IPS-18c (cell line): ENCODE measurements around the gene PANK2.
A peak's percentile ranks its signal among the peaks of the same experiment; 100 is the strongest.
"Not testable (repeated sequence)": the region's sequence is repeated elsewhere in the genome, so short reads cannot be mapped to it uniquely, and the experiment has no call there.

Experiments used
- H3K4me3 ChIP-seq: 2 replicates; pipeline ENCODE4 v1.7.0; 2013; ENCODE audit warnings: low read depth, mild to moderate bottlenecking, low read length, moderate library complexity; ENCODE audit not compliant: insufficient read depth
- H3K9me3 ChIP-seq: one replicate; pipeline ENCODE4 v1.6.1; 2013; ENCODE audit warnings: mild to moderate bottlenecking, low read length, moderate library complexity; ENCODE audit not compliant: control insufficient read depth, insufficient read depth

The PANK2 gene

DNA sequence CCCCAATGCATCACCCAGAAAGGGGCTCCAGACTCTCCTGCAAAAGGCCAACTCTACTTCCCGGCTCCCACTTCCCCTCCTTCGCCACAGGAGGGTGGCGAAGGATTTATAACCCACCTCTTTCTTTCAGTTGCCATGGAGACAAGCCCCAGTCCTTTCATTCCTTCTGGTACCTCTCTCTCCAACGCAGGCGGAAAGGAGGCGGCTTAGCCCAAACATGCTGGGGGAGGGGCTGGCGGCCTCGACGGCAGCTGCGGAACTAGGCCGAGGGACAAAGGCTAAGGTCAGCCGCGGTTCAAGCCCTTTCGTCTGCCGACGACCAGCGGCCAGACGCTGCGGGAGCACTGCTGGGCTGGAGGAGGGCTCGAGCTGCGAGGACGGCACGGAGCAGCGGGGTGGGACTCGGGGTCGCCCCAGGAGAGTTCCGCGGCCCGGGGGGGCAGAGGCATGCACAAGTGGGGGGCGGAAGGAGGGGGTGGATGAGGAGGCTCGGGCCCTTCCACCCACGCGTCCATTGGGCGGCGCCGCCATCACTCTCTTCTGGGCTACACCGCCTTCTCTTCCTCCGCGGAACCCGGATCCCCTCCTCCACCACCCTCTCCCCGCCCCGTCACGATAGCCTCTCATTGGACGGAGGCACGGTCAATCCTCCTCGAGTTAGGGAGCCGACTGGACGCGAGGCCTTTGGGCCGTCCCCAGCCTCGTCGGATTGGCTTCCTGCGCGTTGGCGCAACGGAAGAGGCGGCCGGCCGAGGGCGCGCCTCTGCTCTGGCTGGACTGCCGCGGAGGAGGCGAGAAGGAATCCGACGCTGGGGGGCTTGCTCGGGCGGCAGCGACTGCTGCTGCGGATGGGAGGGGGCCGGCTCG lies at the start of gene PANK2:
TSS of gene PANK2 (plus strand) at position 766 of the 867 bp plus-strand sequence.
- peak within 1 kb of the TSS; percentile 94 for H3K4me3 ChIP-seq

DNA sequence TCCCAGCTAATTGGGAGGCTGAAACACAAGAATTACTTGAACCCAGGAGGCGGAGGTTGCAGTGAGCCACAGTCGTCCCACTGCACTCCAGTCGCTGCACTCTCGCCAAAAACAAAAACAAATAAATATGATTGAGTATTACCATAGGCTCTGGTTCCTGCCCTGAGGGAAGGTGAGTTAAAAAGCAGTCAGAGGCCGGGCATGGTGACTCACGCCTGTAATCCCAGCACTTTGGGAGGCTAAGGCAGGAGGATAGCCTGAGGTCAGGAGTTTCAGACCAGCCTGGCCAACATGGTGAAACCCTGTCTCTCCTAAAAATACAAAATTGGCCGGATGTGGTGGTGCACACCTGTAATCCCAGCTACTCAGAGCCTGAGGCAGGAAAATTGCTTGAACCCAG lies 49.0 kb upstream of the PANK2 start:
- H3K4me3 ChIP-seq, H3K9me3 ChIP-seq: not testable (repeated sequence)

More for the DNA sequence above, at the start of gene PANK2:
- peaks cover 5% of the 10 kb centered on the region for H3K9me3 ChIP-seq

DNA sequence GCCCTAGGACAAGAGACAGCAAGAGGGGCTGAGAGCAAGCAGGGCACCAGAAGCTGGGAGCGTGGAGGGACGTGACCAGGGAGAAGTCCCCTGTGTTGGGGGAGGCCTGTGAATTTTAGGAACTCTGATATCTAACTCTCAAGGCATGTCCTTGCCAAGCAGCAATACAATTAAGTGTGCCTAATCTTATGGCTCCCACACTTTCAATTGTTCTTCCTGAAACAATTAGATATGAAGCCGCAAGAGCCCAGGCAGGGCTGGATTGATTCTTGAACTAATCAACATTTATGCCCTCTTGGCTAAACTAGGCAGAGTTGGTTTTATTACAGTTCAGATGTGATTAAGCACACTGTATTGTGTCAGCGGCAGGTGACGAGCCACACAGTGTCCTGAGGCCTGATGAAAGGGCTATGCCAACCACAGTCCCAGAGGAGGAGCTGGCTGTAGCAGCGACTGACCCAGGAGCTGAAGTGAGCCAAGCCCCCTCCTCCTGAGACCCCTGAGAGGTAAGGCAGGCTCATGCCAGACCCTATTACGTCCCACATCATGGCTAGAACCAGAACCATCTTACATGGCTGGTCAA lies 46.7 kb upstream of the PANK2 start:
- H3K4me3 ChIP-seq = no peak overlapping the region

DNA sequence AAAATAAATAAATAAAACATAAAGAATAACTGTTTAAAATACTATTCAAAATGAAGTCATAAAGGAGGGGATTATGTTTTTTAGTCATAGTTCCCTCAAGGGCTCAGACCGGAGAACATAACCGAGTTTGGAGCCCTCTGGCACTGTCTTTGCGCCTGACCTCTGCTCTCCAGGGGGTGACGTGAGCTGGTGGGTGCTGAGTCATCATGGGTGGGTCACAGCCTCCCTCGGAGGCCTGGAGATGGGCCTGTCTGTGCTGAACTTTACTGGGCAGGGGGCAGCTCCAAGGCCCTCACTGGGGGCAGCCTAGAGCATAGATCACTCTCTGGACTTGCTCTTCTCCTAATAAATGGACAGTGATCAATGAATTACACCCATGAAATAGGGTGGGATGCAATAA lies 45.7 kb upstream of the PANK2 start:
- no peak overlapping the region for H3K4me3 ChIP-seq

More for the DNA sequence above, 46.7 kb upstream of the PANK2 start:
- no peaks in the 10 kb centered on the region for H3K9me3 ChIP-seq

DNA sequence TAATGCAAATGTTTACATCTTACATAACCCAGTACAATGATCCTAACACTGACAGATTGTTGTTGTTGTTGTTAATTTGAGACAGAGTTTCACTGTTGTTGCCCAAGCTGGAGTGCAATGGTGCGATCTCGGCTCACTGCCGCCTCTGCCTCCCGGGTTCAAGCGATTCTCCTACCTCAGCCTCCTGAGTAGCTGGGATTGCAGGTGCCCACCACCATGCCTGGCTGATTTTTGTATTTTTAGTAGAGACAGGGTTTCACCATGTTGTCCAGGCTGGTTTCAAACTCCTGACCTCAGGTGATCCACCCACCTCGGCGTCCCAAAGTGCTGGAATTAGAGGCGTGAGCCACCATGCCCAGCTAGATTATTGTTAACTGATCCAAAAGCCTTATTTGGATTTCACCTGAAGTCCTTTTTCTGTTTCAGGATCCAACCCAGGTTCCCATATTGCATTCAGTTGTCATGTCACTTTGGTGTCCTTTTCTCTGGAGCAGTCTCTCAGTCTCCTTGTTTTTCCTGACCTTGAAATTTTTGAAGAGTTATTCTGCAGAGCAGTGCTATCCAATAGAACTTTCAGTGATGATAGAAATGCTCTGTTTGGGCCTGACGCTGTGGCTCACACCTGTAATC lies 45.1 kb upstream of the PANK2 start:
- H3K4me3 ChIP-seq, H3K9me3 ChIP-seq: not testable (repeated sequence)

More for the DNA sequence above, 45.7 kb upstream of the PANK2 start:
- H3K9me3 ChIP-seq = no peaks in the 10 kb centered on the region

DNA sequence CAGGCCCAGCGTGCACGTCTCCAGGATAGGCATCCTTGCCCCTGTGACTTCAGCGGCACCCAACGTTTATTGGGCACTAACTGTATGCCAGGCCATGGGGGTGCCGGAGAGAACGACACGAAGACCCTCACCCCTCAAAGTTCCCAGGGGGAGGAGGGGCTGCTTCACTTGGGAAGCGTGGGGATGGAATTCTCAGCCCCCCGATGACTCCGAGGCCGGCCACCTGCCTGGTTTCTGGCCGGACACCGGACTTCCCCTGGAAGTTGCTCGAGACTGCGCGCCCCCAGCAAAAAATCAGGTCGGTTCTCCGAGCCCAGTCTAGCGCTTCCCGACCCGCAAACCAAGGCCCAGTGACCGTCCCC lies 42.8 kb upstream of the PANK2 start:
- Histone ChIP-seq H3K4me3 (peak overlapping the region; percentile 97), H3K9me3 (no peaks in the 10 kb centered on the region)

DNA sequence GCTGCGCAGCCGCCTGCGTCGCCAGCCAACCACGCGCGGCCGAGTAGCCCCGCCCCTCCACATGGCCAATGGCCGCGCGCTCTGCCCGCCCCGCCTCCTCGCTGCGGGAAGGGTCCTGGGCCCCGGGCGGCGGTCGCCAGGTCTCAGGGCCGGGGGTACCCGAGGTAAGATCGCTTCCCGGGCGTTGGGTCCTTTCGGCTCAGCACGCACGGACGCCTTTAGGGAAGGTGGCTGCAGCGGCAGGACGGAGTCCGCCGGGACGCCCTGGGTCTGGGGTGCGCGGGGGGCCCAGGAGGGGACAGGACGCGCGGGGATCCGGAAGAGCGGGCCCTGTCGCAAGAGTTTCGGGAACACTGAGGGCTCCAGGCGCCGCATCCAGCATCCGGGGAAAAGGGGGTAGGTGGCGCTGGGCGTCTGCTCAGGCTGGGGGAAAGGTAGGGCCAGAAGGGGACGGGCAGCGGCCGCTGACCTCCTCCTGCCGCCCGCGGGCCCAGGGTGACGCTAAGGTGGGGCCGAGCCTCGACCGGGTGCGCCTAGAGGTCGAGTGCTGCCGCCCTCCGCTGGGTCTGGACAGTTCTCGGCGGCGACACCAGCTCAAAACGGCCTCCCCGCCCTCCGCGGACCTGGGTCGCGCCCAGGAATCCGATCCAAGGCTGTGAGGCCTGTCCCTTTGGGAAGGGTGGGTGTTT lies 42.3 kb upstream of the PANK2 start, which contains the start of gene MAVS:
TSS of gene MAVS (plus strand) at position 95 of the 689 bp plus-strand sequence. CDS start 7,791 bp downstream, outside the sequence.
- H3K4me3 ChIP-seq = peak within 1 kb of the TSS; percentile 97

DNA sequence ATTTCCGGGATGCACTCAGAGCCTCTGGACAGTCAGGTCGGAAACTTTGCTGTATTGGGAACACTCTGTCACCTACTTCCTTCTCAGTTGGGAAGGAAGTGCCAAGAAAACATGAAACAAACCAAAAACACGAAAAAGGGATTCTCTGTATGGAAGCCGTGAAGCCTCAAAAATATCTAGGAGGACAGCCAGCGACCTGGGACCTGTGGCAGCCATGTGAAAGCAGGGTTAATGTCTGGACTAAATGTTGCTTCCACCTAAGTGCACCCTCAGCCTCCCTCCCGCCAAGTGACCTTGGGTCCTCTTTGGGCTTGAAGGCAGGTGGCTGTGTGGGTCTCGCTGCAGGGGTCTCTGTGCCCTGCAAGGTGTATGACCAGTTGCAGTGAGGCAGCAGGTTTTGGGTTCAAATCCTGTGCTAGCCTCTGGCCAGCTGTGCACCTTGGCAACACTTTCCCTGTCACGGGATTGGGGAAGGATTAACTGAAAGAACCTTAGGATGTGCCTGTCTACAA lies 41.7 kb upstream of the PANK2 start:
- Histone ChIP-seq H3K9me3 (no peaks in the 10 kb centered on the region), H3K4me3 (peak overlapping the region; percentile 97)

More for the DNA sequence above, 42.3 kb upstream of the PANK2 start, which contains the start of gene MAVS:
- no peaks in the 10 kb centered on the region for H3K9me3 ChIP-seq

DNA sequence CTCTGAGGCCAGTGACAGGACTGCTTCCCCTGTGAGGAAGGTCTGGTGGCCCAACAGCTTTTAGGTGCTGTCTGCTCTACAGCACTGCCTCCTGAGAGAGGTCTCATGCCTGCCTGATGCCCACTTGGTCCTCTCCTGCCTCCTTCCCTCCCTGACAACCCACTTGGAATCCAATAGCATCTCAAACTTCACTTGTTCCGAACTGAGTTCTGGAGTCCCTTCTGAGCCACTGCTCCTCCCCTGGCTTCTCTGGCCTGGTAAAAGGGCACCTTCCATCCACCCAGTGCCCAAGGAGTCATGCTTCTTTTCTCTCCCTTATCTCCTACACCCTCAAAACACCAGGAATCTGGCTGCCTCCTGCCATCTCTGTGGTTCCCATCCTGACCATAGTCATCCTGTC lies 40.6 kb upstream of the PANK2 start:
- H3K4me3 ChIP-seq = no peak overlapping the region
- H3K9me3 ChIP-seq = no peaks in the 10 kb centered on the region

DNA sequence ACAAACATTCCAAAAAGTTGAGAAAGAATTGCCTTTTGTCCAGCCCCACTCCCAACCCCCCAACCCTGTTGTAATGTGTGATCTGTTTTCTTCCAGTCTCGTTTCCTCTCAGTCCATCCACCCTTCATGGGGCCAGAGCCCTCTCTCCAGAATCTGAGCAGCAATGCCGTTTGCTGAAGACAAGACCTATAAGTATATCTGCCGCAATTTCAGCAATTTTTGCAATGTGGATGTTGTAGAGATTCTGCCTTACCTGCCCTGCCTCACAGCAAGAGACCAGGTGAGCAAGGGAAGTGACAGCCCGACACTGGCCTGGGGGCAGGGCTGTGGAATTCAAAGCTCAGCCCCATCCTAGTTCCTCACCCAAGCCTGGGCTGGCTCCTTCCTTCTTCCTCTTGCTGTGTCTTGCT lies 34.7 kb upstream of the PANK2 start:
- no peaks in the 10 kb centered on the region for H3K9me3 ChIP-seq
- no peak overlapping the region for H3K4me3 ChIP-seq

DNA sequence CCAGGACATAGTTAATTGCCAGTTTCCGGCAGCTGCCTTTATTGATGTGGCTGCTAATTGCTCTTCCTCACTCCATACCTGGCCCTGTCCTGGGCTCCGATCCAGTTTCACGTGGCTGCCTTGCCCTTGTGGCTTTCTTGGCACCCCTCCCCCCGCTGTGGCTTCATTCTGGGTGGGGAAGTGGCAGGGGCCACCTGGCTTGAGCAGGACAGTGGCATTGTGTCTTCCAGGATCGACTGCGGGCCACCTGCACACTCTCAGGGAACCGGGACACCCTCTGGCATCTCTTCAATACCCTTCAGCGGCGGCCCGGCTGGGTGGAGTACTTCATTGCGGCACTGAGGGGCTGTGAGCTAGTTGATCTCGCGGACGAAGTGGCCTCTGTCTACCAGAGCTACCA lies 31.8 kb upstream of the PANK2 start:
- H3K4me3 ChIP-seq = no peak overlapping the region
- no peaks in the 10 kb centered on the region for H3K9me3 ChIP-seq

DNA sequence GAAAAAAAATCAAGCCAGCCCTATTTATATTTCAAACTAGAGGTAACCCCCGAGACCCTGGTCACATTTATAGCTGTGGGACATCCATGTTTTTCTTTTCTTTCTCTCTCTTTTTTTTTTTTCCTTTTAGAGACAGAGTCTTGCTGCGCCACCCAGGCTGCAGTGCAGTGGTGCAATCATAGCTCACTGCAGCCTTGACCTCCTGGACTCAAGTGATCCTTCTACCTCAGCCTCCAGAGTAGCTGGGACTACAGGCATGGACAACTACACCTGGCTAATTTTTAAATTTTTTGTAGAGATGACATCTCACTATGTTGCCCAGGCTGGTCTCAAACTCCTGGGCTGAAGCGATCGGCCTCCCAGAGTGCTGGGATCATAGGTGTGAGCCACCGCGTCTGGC lies 30.5 kb upstream of the PANK2 start:
- Histone ChIP-seq H3K9me3 (no peaks in the 10 kb centered on the region), H3K4me3 (no peak overlapping the region)

DNA sequence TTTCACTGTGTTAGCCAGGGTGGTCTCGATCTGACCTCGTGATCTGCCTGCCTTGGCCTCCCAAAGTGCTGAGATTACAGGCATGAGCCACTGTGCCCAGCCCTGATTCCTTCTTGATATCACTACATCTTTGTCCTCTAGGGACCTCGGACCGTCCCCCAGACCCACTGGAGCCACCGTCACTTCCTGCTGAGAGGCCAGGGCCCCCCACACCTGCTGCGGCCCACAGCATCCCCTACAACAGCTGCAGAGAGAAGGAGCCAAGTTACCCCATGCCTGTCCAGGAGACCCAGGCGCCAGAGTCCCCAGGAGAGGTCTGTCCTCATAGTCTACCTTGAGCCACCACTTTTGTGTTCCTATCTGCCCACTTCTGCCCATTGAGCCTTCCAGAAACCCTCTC lies 28.0 kb upstream of the PANK2 start:
- Histone ChIP-seq H3K4me3 (no peak overlapping the region), H3K9me3 (no peaks in the 10 kb centered on the region)

DNA sequence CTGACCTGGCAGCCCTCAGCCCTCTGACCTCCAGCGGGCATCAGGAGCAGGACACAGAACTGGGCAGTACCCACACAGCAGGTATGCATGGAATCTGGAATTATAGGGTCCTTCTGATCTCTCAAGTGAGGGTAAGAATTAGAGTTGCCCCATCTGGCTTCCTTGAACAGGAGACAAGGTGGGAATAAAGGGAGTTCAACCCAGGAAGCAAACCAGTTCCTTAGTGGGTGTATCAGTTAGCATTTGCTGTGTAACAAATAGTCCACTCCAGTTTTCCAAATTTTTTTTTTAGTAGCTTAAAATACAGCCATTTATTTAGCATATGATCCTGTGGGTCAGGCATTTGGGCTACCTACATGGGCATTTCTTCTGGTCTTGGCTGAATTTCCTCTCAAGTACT lies 26.9 kb upstream of the PANK2 start:
- Histone ChIP-seq H3K9me3 (no peaks in the 10 kb centered on the region), H3K4me3 (no peak overlapping the region)

DNA sequence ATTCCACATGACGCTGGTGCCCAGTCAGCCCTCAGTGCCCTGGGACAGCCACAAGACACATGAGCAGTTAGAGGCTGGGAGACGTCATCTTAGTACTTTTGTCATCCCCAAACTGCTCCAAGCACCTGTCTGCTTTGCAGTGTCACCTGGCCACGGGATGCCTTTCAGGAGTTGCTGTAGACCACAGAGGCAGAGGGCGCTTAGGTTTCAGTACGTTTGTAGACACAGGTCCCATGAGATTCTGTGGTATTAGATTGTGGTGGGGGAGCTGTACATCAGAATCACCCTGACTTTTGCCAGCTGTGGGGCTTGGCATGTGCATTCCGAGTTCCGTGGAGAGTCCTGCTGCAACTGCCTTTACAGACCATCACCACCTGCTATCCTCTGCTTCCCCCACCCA lies 25.9 kb upstream of the PANK2 start:
- Histone ChIP-seq H3K9me3 (no peaks in the 10 kb centered on the region), H3K4me3 (no peak overlapping the region)

DNA sequence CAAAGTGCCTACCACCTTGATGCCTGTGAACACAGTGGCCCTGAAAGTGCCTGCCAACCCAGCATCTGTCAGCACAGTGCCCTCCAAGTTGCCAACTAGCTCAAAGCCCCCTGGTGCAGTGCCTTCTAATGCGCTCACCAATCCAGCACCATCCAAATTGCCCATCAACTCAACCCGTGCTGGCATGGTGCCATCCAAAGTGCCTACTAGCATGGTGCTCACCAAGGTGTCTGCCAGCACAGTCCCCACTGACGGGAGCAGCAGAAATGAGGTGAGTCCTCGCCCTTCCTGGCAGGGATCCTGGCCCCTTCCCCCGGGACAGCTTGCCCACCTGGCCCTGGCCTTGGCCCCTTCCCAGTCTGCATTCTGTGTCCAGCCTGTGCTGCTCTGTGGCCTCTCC lies 24.7 kb upstream of the PANK2 start:
- H3K9me3 ChIP-seq = no peaks in the 10 kb centered on the region
- no peak overlapping the region for H3K4me3 ChIP-seq

DNA sequence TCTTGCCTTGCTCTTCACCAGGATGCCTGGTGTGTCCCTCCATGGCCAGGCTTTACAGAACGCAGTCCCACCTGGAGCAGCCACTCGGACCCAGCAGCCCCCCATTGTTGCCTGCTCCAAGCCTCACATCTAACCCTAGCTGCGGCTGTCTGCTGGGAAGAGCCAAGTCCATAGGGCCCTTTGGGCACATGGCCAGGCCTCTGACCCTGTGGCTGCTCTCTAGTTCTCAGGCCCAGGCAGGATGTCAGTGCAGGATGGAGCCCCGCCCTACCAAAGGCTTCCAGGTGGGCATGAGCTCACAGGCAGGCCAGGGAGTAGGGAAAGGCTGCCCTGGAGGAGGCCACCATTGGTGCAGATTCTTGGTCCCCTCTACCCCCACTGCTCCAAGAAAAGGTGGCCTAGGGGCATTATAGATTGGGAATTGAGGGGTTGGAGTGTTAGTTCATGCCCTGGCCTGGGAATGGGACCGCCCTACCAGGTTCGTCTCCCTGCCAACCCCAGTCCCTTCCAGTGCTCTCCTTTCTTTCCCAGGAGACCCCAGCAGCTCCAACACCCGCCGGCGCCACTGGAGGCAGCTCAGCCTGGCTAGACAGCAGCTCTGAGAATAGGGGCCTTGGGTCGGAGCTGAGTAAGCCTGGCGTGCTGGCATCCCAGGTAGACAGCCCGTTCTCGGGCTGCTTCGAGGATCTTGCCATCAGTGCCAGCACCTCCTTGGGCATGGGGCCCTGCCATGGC lies 23.9 kb upstream of the PANK2 start:
- Histone ChIP-seq H3K4me3 (no peak overlapping the region), H3K9me3 (no peaks in the 10 kb centered on the region)
